HG03097 (cell line): ENCODE data around the gene RBP3.

ENCODE experiments used
- ATAC-seq: cut with Tn5 transposase; IDR thresholded peaks from one replicate; pipeline ENCODE4 v1.9.1; 2021; ENCODE audit not compliant: unreplicated experiment, low FRiP score

RBP3 gene

GRCh38 chr10:47348138-47348651, at the start of gene RBP3:
Gene RBP3, plus strand, starts transcription at chr10:47348363. Its CDS starts 122 bp downstream, at chr10:47348485.
- ATAC-seq, result no peak

GRCh38 chr10:47298715-47299114, 49.4 kb upstream of the RBP3 start:
- ATAC-seq, result no peak

GRCh38 chr10:47299611-47300428, 48.3 kb upstream of the RBP3 start, which contains the start of gene GDF10:
Gene GDF10, plus strand, starts transcription at chr10:47300197. Its CDS starts 455 bp downstream, at chr10:47300652.
- ATAC-seq, result no peak

- ATAC-seq, result no peak
Observed at GRCh38 chr10:47300429-47300931, 47.7 kb upstream of the RBP3 start.

- no peak for ATAC-seq
Observed at GRCh38 chr10:47301833-47302232, 46.3 kb upstream of the RBP3 start.

GRCh38 chr10:47303105-47303504, 45.1 kb upstream of the RBP3 start:
- ATAC-seq, result no peak

GRCh38 chr10:47303866-47304265, 44.3 kb upstream of the RBP3 start:
- ATAC-seq, result no peak

- ATAC-seq, result no peak
Observed at GRCh38 chr10:47305566-47305965, 42.6 kb upstream of the RBP3 start.

- no peak for ATAC-seq
Observed at GRCh38 chr10:47306387-47307210, 41.6 kb upstream of the RBP3 start.

GRCh38 chr10:47307381-47307780, 40.8 kb upstream of the RBP3 start:
- ATAC-seq, result no peak

- ATAC-seq, result no peak
Observed at GRCh38 chr10:47308775-47309174, 39.4 kb upstream of the RBP3 start.

- ATAC-seq, result no peak
Observed at GRCh38 chr10:47309408-47310089, 38.6 kb upstream of the RBP3 start.

GRCh38 chr10:47310090-47310505, 38.1 kb upstream of the RBP3 start:
- no peak for ATAC-seq

GRCh38 chr10:47311193-47311931, 36.8 kb upstream of the RBP3 start:
- no peak for ATAC-seq

GRCh38 chr10:47311932-47312662, 36.1 kb upstream of the RBP3 start:
- peak; percentile 56 for ATAC-seq

GRCh38 chr10:47312663-47312995, 35.5 kb upstream of the RBP3 start:
- ATAC-seq, result no peak

GRCh38 chr10:47314416-47314970, 33.7 kb upstream of the RBP3 start:
- no peak for ATAC-seq

GRCh38 chr10:47315421-47315820, 32.7 kb upstream of the RBP3 start:
- ATAC-seq, result no peak

- no peak for ATAC-seq
Observed at GRCh38 chr10:47316131-47316530, 32.0 kb upstream of the RBP3 start.
